ENCODE data around the gene ADAMTS12.
"Not testable (repeated sequence)": the region's sequence is repeated elsewhere in the genome, so short reads cannot be mapped to it uniquely, and the experiment has no call there.

Gene ADAMTS12, protein sequence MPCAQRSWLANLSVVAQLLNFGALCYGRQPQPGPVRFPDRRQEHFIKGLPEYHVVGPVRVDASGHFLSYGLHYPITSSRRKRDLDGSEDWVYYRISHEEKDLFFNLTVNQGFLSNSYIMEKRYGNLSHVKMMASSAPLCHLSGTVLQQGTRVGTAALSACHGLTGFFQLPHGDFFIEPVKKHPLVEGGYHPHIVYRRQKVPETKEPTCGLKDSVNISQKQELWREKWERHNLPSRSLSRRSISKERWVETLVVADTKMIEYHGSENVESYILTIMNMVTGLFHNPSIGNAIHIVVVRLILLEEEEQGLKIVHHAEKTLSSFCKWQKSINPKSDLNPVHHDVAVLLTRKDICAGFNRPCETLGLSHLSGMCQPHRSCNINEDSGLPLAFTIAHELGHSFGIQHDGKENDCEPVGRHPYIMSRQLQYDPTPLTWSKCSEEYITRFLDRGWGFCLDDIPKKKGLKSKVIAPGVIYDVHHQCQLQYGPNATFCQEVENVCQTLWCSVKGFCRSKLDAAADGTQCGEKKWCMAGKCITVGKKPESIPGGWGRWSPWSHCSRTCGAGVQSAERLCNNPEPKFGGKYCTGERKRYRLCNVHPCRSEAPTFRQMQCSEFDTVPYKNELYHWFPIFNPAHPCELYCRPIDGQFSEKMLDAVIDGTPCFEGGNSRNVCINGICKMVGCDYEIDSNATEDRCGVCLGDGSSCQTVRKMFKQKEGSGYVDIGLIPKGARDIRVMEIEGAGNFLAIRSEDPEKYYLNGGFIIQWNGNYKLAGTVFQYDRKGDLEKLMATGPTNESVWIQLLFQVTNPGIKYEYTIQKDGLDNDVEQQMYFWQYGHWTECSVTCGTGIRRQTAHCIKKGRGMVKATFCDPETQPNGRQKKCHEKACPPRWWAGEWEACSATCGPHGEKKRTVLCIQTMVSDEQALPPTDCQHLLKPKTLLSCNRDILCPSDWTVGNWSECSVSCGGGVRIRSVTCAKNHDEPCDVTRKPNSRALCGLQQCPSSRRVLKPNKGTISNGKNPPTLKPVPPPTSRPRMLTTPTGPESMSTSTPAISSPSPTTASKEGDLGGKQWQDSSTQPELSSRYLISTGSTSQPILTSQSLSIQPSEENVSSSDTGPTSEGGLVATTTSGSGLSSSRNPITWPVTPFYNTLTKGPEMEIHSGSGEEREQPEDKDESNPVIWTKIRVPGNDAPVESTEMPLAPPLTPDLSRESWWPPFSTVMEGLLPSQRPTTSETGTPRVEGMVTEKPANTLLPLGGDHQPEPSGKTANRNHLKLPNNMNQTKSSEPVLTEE (N-terminal part only)

DNA sequence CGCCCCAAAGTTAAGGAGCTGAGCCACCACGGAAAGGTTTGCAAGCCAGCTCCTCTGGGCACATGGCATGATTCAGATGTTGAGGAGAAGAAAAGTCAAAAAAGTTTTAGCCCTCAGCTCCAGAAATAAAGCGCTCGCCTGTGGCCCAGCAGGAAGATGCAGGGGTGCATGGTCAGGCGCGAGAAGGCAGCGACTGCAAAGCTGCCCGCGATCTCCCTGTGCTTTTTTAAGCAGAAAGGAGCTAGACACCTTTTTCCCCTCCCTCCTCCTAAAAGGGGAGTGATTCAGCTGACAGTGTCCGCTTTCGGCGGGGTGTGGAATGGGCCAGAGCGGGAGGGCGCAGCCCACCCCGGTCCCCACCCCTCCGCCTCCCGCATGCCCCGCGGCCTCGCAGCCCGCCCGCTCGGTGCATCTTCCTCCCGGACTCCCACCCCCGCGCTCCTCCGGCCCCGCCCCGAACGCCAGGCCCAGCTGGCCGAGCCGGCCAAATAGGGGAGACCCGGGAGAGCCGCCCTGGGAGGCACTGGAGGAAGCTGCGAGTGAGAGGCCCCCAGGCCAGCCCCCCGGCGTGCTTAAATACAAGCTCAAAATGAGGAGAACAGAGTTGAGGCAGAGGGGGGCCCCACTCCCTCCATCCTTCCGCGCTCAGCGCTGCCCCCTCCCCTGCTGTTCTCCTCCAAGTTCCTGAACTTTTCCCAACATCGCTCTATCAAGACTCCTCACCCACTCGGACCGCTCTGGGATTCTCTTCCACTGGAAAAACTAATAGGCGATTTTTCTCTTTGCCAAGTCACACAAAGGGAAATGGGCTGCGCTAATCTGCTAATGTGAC, at the start of gene ADAMTS12:
TSS of gene ADAMTS12 (minus strand) at position 203 of the 832 bp plus-strand sequence. CDS start at position 69, 134 bp downstream.
- DNase-seq, result no peak

DNA sequence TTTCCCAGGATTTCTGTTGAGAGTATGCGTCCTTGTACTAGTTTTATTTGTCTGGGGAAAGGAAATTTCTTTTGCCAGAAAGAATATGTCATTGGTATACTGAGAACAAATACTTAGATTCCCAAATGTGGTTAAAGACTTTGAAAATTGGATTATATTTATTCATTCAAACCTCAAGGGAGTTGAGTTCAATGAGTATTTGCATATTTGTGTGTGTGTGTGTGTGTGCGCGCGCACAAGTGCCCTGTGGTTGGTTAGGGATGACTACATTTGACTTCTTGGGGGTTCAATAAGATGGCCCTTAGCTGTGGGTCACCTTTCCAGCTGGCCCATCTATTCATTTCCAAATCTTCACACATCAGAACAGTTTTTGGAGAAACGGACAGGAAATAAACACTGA, 49.3 kb upstream of the ADAMTS12 start:
- no peak for DNase-seq

DNA sequence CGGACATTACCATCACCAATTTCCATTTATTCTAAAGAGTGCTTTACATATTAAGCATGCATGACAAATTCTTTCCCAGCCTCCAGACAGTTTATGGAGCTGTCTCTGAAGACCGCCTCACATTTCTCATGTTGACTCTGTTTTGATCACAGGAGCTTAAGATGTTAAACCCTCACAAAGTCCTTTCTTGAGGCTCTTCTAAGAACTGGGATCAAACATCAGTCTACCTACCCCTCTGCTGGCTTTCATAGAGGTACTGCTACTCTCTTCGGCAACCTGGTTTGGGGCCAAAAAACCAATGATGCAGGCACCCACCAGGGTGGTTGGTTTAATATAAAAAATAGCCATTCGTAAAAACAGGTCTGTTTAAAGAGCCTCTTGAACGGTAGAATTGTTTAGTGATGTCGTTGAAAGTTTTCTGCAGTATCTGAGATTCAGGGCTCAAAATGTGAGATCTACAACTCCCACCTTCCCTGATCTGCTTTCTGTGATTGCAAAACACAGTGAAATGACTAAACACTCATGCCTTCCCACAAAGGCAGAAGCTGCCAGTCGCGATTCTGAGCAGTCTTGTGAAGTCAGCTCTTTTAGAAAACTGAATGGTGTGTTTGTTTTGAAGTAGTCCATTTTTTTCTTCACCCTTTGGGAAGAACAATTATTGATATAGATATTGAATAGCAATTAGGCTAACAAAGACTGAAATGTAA, 47.9 kb upstream of the ADAMTS12 start:
- no peak for DNase-seq

DNA sequence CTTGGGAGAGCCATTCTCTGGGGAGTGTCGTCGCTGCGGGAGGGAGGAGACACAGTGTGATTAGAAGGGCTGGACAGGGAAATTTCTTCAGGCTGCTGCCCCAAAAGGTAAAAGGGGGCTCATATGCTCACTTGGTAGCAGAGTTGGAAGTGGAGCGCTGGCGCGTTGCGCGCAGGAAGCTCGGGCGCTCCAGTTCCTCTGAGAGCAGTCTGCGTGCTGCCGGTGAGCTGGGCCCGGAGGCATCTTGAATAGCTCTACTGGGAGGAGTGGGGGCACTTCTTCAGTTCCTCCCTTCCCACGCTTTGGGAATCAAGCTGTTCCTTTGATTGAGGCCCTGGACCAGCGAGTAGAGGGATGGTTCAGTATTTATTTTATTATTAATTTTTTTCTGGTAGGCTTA, 47.1 kb upstream of the ADAMTS12 start:
- no peak for DNase-seq

DNA sequence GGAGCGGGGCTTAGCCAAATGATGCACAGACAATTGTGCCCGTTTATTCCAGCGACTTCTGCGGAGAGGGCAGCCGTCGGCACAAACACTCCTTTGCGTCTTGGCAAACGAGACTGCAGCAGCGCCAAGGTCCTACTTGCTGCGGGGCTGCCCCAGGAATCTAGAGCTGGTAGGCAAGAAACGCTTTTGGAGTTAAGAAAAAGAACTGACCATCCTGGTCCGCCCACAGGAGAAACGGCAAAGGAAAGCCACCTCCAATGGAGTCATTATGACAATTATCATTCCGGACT, 46.7 kb upstream of the ADAMTS12 start:
- DNase-seq, result no peak

DNA sequence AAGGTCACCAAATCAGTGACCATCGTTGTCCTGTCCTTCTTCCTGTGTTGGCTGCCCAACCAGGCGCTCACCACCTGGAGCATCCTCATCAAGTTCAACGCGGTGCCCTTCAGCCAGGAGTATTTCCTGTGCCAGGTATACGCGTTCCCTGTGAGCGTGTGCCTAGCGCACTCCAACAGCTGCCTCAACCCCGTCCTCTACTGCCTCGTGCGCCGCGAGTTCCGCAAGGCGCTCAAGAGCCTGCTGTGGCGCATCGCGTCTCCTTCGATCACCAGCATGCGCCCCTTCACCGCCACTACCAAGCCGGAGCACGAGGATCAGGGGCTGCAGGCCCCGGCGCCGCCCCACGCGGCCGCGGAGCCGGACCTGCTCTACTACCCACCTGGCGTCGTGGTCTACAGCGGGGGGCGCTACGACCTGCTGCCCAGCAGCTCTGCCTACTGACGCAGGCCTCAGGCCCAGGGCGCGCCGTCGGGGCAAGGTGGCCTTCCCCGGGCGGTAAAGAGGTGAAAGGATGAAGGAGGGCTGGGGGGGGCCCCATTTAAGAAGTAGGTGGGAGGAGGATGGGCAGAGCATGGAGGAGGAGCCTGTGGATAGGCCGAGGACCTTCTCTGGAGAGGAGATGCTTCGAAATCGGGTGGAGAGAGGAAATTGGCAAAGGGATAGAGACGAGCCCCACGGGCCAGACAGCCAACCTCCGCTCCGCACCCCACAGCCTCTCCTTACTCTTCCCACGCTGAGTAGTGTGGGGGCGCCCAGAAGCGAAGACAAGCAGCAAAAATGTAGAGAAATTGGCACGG, 46.1 kb upstream of the ADAMTS12 start:
- no peak for DNase-seq

DNA sequence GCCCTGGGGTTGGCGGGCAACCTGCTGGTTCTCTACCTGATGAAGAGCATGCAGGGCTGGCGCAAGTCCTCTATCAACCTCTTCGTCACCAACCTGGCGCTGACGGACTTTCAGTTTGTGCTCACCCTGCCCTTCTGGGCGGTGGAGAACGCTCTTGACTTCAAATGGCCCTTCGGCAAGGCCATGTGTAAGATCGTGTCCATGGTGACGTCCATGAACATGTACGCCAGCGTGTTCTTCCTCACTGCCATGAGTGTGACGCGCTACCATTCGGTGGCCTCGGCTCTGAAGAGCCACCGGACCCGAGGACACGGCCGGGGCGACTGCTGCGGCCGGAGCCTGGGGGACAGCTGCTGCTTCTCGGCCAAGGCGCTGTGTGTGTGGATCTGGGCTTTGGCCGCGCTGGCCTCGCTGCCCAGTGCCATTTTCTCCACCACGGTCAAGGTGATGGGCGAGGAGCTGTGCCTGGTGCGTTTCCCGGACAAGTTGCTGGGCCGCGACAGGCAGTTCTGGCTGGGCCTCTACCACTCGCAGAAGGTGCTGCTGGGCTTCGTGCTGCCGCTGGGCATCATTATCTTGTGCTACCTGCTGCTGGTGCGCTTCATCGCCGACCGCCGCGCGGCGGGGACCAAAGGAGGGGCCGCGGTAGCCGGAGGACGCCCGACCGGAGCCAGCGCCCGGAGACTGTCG, 45.4 kb upstream of the ADAMTS12 start:
- no peak for DNase-seq

DNA sequence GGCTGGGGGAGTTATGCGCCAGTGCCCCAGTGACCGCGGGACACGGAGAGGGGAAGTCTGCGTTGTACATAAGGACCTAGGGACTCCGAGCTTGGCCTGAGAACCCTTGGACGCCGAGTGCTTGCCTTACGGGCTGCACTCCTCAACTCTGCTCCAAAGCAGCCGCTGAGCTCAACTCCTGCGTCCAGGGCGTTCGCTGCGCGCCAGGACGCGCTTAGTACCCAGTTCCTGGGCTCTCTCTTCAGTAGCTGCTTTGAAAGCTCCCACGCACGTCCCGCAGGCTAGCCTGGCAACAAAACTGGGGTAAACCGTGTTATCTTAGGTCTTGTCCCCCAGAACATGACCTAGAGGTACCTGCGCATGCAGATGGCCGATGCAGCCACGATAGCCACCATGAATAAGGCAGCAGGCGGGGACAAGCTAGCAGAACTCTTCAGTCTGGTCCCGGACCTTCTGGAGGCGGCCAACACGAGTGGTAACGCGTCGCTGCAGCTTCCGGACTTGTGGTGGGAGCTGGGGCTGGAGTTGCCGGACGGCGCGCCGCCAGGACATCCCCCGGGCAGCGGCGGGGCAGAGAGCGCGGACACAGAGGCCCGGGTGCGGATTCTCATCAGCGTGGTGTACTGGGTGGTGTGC, 44.7 kb upstream of the ADAMTS12 start, which contains the start of gene RXFP3:
TSS of gene RXFP3 (plus strand) at position 6 of the 636 bp plus-strand sequence. CDS start at position 361, 355 bp downstream.
- DNase-seq, result no peak

DNA sequence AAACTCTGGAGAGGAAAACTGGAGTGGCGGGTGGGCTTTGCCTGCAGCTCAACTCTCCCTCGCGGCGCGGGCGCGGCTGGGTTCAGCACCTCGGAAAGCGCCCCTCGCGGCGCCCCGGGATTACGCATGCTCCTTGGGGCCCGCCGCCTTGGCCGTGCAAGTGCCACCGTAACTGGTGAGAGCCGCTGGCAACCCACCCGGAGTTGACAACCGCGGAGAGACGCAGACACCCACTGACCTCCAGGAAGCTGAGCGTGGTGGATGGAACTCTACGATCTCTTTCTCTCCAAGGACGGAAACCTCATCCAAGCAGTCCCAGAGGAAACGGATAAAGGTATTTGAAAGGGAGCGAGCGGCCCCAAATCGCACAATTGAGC, 44.2 kb upstream of the ADAMTS12 start:
- DNase-seq, result no peak

DNA sequence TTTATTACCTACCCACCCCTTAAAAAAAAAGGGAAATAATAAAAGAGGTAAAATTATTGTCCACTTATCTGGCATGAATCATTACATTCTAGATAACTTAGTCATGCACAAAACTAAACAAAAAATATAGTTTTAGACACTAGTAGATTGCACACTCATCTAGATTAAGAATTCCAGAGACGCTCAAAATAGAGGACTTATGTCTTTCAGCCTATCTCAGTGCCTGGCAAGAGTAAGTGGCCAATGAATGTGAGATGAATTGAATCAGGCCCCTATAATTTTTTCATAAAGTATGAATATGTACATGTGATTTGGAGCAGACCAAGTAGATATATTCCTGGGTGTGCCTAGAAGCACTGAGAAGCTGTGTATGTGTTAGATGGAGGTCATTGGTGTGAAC, 42.4 kb upstream of the ADAMTS12 start:
- no peak for DNase-seq

DNA sequence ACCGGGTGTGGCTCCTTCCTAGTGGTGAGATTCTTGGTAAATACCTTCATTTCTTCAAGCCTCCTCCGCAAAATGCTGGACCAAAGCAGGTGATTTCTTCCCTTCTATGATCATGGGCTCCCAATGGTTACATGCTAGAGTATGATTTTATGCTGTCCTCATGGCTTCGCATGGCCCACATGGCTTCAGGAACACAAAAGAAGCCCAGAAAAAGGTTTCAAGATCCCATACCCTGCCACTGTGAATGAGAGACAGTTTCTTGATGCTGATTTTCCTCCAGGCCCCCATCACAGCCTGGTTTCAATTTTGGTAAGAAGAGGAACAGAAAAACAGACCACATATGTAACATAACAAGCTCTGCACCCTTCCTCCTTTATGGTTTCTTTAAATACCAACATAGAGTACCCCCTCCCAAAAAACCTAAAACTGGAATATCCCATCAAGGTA, 42.0 kb upstream of the ADAMTS12 start:
- DNase-seq, result no peak

DNA sequence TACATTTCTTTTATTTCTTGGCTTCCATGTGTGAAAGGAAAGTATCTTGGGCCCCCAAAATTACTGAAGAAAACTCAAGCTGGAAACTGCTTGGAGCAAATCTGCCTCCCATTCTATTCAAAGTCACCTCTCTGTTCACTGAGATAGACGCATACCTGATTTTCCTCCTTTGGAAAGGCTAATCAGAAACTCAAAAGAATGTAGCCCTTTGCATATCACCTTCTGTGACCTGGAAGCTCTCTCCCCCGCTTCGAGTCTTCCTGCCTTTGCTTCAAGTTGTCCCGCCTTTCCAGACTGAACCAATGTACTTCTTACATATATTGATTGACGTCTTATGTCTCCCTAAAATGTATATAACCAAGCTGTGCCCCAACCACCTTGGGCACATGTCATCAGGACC, 39.3 kb upstream of the ADAMTS12 start:
- DNase-seq, result no peak

DNA sequence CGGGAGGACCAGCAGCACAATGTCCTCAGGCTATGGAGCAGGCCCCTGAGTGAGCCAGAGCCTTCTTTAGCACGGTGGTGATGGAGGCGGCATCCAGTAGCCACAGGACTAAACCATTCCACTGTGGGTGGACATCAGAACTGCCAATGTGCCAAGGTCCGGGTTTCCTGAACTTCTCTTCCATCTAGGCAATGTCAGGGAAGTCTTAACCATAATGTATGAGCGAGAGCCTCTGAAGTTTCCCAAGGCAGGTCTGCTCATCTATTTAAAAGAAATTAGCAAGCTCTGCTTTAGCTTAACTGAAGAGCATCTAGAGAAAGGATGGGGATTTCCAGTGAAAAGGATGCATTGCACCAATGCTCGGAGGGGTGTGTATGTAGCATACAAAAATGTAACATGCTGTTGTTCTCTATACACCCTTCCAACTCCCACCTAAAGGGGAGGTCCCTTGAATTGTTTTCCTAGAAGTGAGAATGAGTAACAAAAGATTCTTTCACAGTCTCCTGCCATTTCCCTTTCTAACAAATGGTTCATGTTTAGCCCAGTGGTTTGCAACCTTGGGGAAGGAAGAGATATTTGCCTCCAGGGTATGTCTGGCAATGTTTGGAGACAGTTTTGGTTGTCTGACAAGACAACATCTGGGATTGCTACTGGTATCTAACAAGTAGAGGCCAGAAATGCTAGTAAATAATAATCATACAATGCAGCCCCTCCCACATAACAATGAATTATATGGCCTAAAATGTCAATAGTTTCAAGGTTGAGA, 38.3 kb upstream of the ADAMTS12 start:
- no peak for DNase-seq

DNA sequence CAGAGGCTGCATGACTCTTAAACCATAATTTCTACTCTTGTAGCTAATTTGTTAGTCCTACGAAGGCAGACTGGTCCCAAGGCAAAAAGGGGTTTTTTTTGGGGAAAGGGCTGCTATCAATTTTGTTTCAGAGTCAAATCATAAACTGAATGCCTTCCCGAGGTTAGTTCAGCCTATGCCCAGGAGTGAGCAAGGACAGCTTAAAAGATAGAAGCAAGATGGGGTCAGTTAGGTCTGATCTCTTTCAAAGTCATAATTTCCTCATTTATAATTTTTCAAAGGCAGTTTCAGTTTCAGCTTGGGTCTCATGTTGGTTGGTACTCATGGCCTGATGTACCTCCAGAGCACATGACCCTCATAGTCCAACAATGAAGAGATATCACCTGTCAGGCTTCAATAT, 36.5 kb upstream of the ADAMTS12 start:
- no peak for DNase-seq

DNA sequence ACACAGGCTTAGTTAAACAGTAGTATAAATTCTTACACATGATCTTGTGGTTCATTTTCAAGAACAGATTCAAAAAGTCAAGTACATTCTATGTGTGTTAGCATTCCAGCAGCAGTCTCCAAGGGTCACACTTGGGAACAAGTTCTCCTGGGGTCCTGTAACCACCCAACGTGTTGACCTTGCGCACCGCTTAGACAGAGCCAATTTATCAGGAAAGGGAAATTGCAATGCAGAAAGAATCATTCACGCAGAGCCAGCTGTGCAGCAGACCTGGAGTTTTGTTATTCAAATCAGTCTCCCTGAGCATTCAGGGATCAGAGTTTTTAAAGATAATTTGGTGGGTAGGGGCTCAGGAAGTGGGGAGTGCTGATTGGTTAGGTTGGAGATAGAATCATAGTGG, 35.9 kb upstream of the ADAMTS12 start:
- DNase-seq, result no peak

DNA sequence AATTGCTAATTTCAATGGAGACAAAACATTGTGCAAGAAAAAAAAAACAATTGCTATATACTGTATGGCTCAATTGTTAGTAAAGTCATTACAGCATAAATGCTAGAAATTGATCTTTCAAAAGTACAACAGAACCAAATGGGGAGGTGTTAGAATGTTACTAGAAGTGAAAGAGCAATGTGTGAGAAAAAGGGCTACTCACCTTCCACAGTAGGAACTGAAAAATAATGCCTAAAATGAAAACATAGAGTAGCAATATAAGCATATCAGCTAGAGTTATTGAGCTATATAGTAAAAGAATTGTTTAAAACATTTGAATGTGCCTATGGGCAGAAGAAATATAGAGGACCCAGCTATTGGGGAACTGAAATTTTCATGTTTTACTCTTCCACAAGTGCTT, 33.5 kb upstream of the ADAMTS12 start:
- no peak for DNase-seq

DNA sequence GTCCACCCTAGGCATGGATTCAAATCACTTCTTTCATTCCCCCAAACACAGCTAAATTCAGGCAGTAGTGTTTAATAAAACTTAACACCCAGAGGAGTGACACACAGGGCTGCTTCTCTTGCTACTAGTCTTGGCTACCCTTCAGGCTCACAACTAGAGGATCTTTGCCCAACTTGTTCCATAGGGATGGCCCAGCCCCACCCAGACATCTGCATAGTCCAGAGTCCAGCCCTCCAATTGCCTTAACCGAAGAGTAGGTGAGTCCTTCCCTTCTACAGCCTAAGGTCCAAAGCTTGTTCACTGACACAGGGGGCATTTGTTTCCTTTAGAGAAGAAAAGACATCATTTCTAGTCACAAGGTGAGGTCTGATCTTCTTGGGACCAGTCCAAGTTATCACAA, 29.2 kb upstream of the ADAMTS12 start:
- no peak for DNase-seq

DNA sequence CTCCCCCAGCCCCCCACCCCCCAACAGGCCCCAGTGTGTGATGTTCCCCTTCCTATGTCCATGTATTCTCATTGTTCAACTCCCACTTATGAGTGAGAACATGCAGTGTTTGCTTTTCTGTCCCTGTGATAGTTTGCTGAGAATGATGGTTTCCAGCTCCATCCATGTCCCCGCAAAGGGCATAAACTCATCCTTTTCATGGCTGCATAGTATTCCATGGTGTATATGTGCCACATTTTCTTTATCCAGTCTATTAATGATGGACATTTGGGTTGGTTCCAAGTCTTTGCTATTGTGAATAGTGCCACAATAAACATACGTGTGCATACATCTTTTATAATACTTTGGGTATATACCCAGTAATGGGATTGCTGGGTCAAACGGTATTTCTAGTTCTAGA, 23.1 kb upstream of the ADAMTS12 start:
- not testable (repeated sequence) for DNase-seq

DNA sequence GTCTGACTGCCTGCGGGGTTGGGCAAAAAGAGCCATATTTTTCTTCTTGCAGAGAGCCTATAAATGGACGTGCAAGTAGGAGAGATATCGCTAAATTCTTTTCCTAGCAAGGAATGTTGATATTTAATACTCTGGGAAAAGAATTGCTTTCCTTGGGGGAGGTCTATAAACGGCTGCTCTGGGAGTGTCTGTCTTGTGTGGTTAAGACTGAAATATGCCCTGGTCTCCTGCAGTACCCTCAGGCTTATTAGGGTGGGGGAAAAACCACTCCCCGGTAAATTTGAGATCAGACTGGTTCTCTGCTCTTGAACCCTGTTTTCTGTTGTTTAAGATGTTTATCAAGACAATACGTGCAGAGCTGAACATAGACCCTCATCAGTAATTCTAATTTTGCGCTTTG, 14.5 kb upstream of the ADAMTS12 start:
- DNase-seq, result not testable (repeated sequence)

All from SIG-M5 (cell line).